ENCODE measurements around the gene ZNF766. TPM values are rescaled to one million over a fixed set of nuclear protein-coding genes. Genes with fewer than 3 reads are reported as not detected.

ZNF766 gene
- total and polyA plus RNA-seq, 2 of the 8 experiments (the other 6 are each of a cell fraction or from before 2014, with no cell fraction given), result 8.3 to 31.9 TPM

DNA sequence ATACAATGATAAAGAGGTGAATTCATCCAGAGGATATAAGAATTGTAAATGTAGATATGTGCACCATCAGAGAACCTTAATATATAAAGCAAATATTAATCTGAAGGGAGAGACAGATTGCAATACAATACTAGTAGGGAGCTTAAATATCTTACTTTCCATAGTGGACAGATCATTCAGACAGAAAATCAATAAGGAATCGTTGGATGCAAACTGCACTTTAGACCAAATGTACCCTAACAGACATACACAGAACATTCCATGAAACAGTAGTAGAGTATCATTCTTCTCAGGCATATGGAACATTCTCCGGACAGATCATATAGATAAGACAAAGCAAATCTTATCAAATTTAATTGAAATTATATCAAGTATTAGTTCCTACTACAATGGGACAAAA lies 35.0 kb upstream of the ZNF766 start:
- Histone ChIP-seq H4K5ac (ENCODE audit: insufficient read length, low read depth, low read length) (no peak overlapping the region), H3K9me3 (ENCODE audit: insufficient read depth in 2 of 2, low read depth in 1 of 2, low read length in 1 of 2) (no peaks in the 10 kb centered on the region), H2BK20ac (ENCODE audit: low read length) (no peak overlapping the region), H3K4me1 (replicated peaks in 1 of 4; ENCODE audit: control insufficient read depth in 3 of 4, insufficient read depth in 4 of 4, low read length in 3 of 4) (no peaks in the 10 kb centered on the region), H3K14ac (ENCODE audit: insufficient read length) (no peak overlapping the region), H3K27me3 (replicated peaks in 1 of 4; ENCODE audit: control insufficient read depth in 3 of 4, extremely low read depth in 1 of 4, insufficient read depth in 3 of 4, low read length in 3 of 4) (no peaks in the 10 kb centered on the region), H3K4me3 (ENCODE audit: extremely low read depth in 1 of 4, insufficient read depth in 2 of 4, low read depth in 3 of 4, low read length in 4 of 4) (no peak overlapping the region), H3K4ac (replicated peaks; ENCODE audit: insufficient read length, low read depth, low read length) (no peak overlapping the region), H3K23ac (ENCODE audit: insufficient read length) (no peak overlapping the region), H2BK15ac (ENCODE audit: low read length) (no peak overlapping the region), H3K23me2 (ENCODE audit: low read depth, low read length) (no peaks in the 10 kb centered on the region), H2AK5ac (ENCODE audit: low read depth, low read length) (no peak overlapping the region), H2BK5ac (ENCODE audit: low read depth, low read length) (no peak overlapping the region), H3K9ac (replicated peaks in 1 of 4; ENCODE audit: extremely low read depth in 1 of 4, low read depth in 3 of 4, low read length in 3 of 4) (no peak overlapping the region), H2AFZ (ENCODE audit: low read length) (no peak overlapping the region), H3K79me2 (ENCODE audit: control insufficient read depth in 1 of 2, insufficient read depth in 2 of 2, low read length in 2 of 2) (no peaks in the 10 kb centered on the region), H2BK12ac (ENCODE audit: low read depth, low read length) (no peak overlapping the region), H3K27ac (ENCODE audit: low read depth, low read length) (no peak overlapping the region), H4K91ac (replicated peaks; ENCODE audit: insufficient read length, low read length) (no peak overlapping the region), H3K56ac (replicated peaks; ENCODE audit: insufficient read length, low read depth, low read length) (no peak overlapping the region), H3K4me2 (ENCODE audit: insufficient read depth in 1 of 2, low read depth in 2 of 2, low read length in 2 of 2) (no peak overlapping the region), H3K18ac (ENCODE audit: extremely low read depth, low read length) (no peak overlapping the region), H4K8ac (ENCODE audit: extremely low read depth, insufficient read depth, low read length) (no peak overlapping the region), H2BK120ac (replicated peaks; ENCODE audit: low read depth, low read length) (no peak overlapping the region), H3K36me3 (ENCODE audit: control insufficient read depth in 2 of 4, insufficient read depth in 4 of 4, low read length in 3 of 4) (no peaks in the 10 kb centered on the region; a peak in 1 of 8 replicates), H3K79me1 (ENCODE audit: low read depth, low read length) (no peaks in the 10 kb centered on the region; the same call in 1 of the 2 replicates), H4K20me1 (replicated peaks in 1 of 2; ENCODE audit: control insufficient read depth in 1 of 2, insufficient read depth in 2 of 2, low read length in 2 of 2) (peaks cover 0 to 2% of the 10 kb centered on the region in 2 experiments)
- TF ChIP-seq FOSL1 (IDR thresholded peaks at IDR 0.05; ENCODE audit: insufficient read depth, low read depth, low read length) (no peak), EP300 (IDR thresholded peaks at IDR 0.05; ENCODE audit: borderline replicate concordance in 1 of 2, low read depth in 2 of 2, low read length in 2 of 2) (no peak), BACH1 (IDR thresholded peaks at IDR 0.05; ENCODE audit: low read length) (no peak), SIRT6 (IDR thresholded peaks at IDR 0.05; ENCODE audit: low read length) (no peak), GTF2F1 (IDR thresholded peaks at IDR 0.05; ENCODE audit: borderline replicate concordance, low read depth, low read length) (no peak), BCL11A (IDR thresholded peaks at IDR 0.05; ENCODE audit: low read depth in 2 of 2, low read length in 2 of 2) (no peak), CHD2 (IDR thresholded peaks at IDR 0.05; ENCODE audit: low read length) (no peak), EGR1 (IDR thresholded peaks at IDR 0.05; ENCODE audit: borderline replicate concordance, low read depth, low read length) (no peak), SP4 (IDR thresholded peaks at IDR 0.05; ENCODE audit: low read length) (no peak)
- TF ChIP-seq, protein P1, sequence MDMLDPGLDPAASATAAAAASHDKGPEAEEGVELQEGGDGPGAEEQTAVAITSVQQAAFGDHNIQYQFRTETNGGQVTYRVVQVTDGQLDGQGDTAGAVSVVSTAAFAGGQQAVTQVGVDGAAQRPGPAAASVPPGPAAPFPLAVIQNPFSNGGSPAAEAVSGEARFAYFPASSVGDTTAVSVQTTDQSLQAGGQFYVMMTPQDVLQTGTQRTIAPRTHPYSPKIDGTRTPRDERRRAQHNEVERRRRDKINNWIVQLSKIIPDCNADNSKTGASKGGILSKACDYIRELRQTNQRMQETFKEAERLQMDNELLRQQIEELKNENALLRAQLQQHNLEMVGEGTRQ (IDR thresholded peaks at IDR 0.05; ENCODE audit: low read length), result no peak
- no peak for FAIRE-seq
- WGBS, 2 experiments (ENCODE audit: extremely low coverage in 1 of 2, insufficient coverage in 1 of 2, insufficient read length in 1 of 2, insufficient replicate concordance in 2 of 2, low coverage in 1 of 2, low lambda C conversion rate in 2 of 2, missing lambda C conversion rate in 1 of 2), result 92% methylated on average over 2 of the region's 2 CpGs; no CpG with 5 or more reads in 1 of the 2 experiments
- DNase-seq (ENCODE audit: low read depth in 1 of 2, low spot score in 2 of 2), result no peak
- ChIA-PET POLR2A (ENCODE audit: partially characterized antibody) (interaction anchor here (1.1 to 1.2 kb wide), 2 partner anchors 11 to 95 kb away, joined by 3 to 5 read pairs; partner anchors contain the start of gene ZNF616), CTCF (ENCODE audit: partially characterized antibody) (no interaction called here)

Data from H1 (cell line).